Hepatocyte (in vitro differentiated cells): ENCODE results near the gene ARFGEF3. TPM values are rescaled to one million over a fixed set of nuclear protein-coding genes. Genes with fewer than 3 reads are reported as not detected.

Experiments
- DNase-seq: peaks from one replicate; pipeline ENCODE4 v3.0.0-alpha.2; 2016; ENCODE audit warnings: low spot score
- H2AFZ ChIP-seq: fragments of 200-600 bp; sonication (generic); 2 replicates; pipeline ENCODE4 v1.6.0; 2016; ENCODE audit warnings: antibody characterized with exemption, mild to moderate bottlenecking
- H3K27ac ChIP-seq: fragments of 200-600 bp; sonication (generic); 2 replicates; pipeline ENCODE4 v1.5.1; 2016; ENCODE audit warnings: mild to moderate bottlenecking
- H3K27me3 ChIP-seq: fragments of 200-600 bp; sonication (generic); 2 replicates; pipeline ENCODE4 v1.6.1; 2016
- H3K36me3 ChIP-seq: fragments of 200-600 bp; sonication (generic); replicated peaks from 2 replicates; pipeline ENCODE4 v1.5.1; 2016; ENCODE audit warnings: low read depth; ENCODE audit not compliant: insufficient read depth
- H3K4me1 ChIP-seq: fragments of 200-600 bp; sonication (generic); 2 replicates; pipeline ENCODE4 v1.5.1; 2016; ENCODE audit warnings: mild to moderate bottlenecking, moderate library complexity; ENCODE audit not compliant: insufficient read depth
- H3K4me2 ChIP-seq: fragments of 200-600 bp; sonication (generic); 2 replicates; pipeline ENCODE4 v1.6.0; 2016
- H3K4me3 ChIP-seq: fragments of 200-600 bp; sonication (generic); 2 replicates; pipeline ENCODE4 v1.5.1; 2016; ENCODE audit warnings: mild to moderate bottlenecking
- H3K79me2 ChIP-seq: fragments of 200-600 bp; sonication (generic); 2 replicates; pipeline ENCODE4 v1.6.0; 2017; ENCODE audit warnings: mild to moderate bottlenecking
- H3K9me2 ChIP-seq: fragments of 200-600 bp; sonication (generic); replicated peaks from 2 replicates; pipeline ENCODE4 v1.6.0; 2017; ENCODE audit warnings: mild to moderate bottlenecking; ENCODE audit not compliant: insufficient read depth
- H3K9me3 ChIP-seq: fragments of 200-600 bp; sonication (generic); 2 replicates; pipeline ENCODE4 v1.5.1; 2016; ENCODE audit warnings: low read depth, mild to moderate bottlenecking
- H4K20me1 ChIP-seq: fragments of 200-600 bp; sonication (generic); 2 replicates; pipeline ENCODE4 v1.6.0; 2016; ENCODE audit warnings: mild to moderate bottlenecking; ENCODE audit not compliant: insufficient read depth, poor library complexity, severe bottlenecking
- EZH2 ChIP-seq: fragments of 200-600 bp; sonication (generic); IDR thresholded peaks from 2 replicates; pipeline ENCODE4 v1.6.1; 2016; ENCODE audit warnings: antibody characterized with exemption, mild to moderate bottlenecking, borderline replicate concordance
- EZH2phosphoT487 ChIP-seq: fragments of 200-600 bp; sonication (generic); IDR thresholded peaks from one replicate; pipeline ENCODE4 v1.6.1; 2018; ENCODE audit warnings: antibody characterized with exemption, mild to moderate bottlenecking, low read depth, moderate library complexity; ENCODE audit not compliant: unreplicated experiment, severe bottlenecking
- WGBS: methylation state at CpG from one replicate; pipeline ENCODE4 v1.1.6; 2016; ENCODE audit warnings: low lambda C conversion rate; ENCODE audit errors: missing lambda C conversion rate; 5-methylcytosine and 5-hydroxymethylcytosine counted together
- polyA plus RNA-seq: library from polyadenylated mRNA; unstranded; fragments of >200 nt; fragmentation: Nextera tagmentation; extraction: Ambion mirVana; gene quantifications from 2 replicates; pipeline ENCODE4 v1.2.1, GENCODE V29; 2016
- total RNA-seq: library from RNA; depleted of rRNA; stranded (reverse); fragments of >200 nt; gene quantifications from 2 replicates; pipeline ENCODE4 v1.2.3, GENCODE V29; 2014
- TF ChIP-seq, protein P1 (sequence below): fragments of 200-600 bp; sonication (generic); IDR thresholded peaks from 2 replicates; pipeline ENCODE4 v1.5.1; 2016; ENCODE audit warnings: antibody characterized with exemption, mild to moderate bottlenecking; ENCODE audit not compliant: poor library complexity

Gene ARFGEF3
- total and polyA plus RNA-seq, 2 experiments from 2014 or later: 0.83 to 3.9 TPM

DNA sequence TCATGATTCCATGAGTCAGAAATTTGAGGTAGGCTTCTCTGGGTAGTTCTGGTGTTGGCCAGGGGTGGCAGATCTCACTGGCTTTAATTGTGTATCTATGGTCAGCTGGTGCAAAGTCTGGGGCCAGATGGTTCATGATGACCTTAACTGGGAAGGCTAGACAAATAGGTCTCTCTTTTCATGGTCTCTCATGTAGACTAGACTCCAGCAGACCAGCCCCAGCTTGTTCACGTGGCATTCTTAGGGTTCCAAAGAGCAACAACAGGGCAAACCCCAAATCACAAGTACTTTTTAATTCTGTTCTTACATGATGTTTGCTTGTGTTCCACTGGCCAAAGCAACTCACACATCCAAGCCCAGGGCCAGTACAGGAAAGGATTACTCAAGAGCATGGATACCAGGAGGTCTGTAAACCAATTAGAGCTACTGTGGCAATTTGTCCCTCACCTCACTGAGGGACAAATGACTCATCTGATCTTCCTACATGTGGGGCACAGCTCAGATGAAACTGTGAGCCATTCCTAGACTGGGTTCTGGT is 136.1 kb downstream of the ARFGEF3 start:
- H3K36me3 ChIP-seq: no peaks in the 10 kb centered on the region
- H3K79me2 ChIP-seq: no peaks in the 10 kb centered on the region
- no peak overlapping the region for H3K27ac ChIP-seq
- H4K20me1 ChIP-seq: no peaks in the 10 kb centered on the region
- H3K27me3 ChIP-seq: no peaks in the 10 kb centered on the region
- H3K9me3 ChIP-seq: no peaks in the 10 kb centered on the region
- TF ChIP-seq EZH2: no peak
- no peak for TF ChIP-seq EZH2phosphoT487
- TF ChIP-seq, protein P1, sequence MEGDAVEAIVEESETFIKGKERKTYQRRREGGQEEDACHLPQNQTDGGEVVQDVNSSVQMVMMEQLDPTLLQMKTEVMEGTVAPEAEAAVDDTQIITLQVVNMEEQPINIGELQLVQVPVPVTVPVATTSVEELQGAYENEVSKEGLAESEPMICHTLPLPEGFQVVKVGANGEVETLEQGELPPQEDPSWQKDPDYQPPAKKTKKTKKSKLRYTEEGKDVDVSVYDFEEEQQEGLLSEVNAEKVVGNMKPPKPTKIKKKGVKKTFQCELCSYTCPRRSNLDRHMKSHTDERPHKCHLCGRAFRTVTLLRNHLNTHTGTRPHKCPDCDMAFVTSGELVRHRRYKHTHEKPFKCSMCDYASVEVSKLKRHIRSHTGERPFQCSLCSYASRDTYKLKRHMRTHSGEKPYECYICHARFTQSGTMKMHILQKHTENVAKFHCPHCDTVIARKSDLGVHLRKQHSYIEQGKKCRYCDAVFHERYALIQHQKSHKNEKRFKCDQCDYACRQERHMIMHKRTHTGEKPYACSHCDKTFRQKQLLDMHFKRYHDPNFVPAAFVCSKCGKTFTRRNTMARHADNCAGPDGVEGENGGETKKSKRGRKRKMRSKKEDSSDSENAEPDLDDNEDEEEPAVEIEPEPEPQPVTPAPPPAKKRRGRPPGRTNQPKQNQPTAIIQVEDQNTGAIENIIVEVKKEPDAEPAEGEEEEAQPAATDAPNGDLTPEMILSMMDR: no peak
- H3K9me2 ChIP-seq: no peaks in the 10 kb centered on the region
- H3K4me2 ChIP-seq: no peak overlapping the region
- DNase-seq: no peak
- H2AFZ ChIP-seq: no peak overlapping the region
- no peaks in the 10 kb centered on the region for H3K4me1 ChIP-seq
- no peak overlapping the region for H3K4me3 ChIP-seq
- 100% methylated on average over 1 of the region's 1 CpG for WGBS

DNA sequence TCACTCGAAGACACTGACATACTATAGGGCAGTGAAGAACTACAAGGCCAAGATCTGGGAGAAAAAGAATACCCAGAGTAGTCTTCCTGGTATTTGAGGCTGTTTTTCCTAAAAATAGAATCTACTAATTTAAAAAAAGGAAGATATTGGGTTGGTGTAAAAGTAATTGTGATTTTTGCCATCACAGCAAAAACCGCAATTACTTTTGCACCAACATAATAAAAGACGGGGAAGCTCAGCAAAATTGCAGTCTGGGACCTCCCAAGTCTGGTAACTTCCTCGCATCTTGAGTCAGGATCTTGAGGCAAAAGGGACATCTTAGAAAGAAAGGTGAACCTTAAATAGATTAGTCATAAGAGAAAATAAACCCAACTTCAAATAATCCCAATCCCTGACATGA is 138.7 kb downstream of the ARFGEF3 start:
- H3K79me2 ChIP-seq: no peaks in the 10 kb centered on the region
- no peak for TF ChIP-seq EZH2phosphoT487
- TF ChIP-seq, protein P1: no peak
- no peak for TF ChIP-seq EZH2
- no peaks in the 10 kb centered on the region for H3K27me3 ChIP-seq
- no peaks in the 10 kb centered on the region for H3K36me3 ChIP-seq
- no peak for DNase-seq
- no peaks in the 10 kb centered on the region for H4K20me1 ChIP-seq
- no peaks in the 10 kb centered on the region for H3K9me2 ChIP-seq
- no peak overlapping the region for H3K4me2 ChIP-seq
- H3K9me3 ChIP-seq: no peaks in the 10 kb centered on the region
- no peak overlapping the region for H2AFZ ChIP-seq
- no peaks in the 10 kb centered on the region for H3K4me1 ChIP-seq
- no peak overlapping the region for H3K27ac ChIP-seq
- WGBS: 88% methylated on average over 4 of the region's 4 CpGs
- no peak overlapping the region for H3K4me3 ChIP-seq

DNA sequence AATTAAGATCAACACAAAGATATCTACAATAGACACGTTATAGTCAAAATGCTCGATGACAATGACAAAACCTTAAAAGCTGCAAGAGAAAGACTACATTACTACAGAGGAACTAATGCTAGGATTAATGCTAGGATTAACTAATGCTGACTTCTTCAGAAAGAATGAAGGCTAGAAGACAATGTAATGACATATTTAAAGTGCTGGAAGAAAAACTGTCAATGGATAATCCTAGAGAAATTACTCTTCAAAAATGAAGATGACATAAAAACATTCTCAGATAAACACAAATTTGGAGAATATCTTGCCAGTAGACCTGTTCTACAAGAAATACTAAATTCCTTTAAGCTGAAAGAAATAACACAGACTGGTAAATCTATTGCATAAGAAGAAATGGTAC is 140.8 kb downstream of the ARFGEF3 start:
- H3K4me1 ChIP-seq: no peaks in the 10 kb centered on the region
- no peak overlapping the region for H3K27ac ChIP-seq
- no peaks in the 10 kb centered on the region for H3K36me3 ChIP-seq
- H3K9me3 ChIP-seq: no peaks in the 10 kb centered on the region
- H3K4me3 ChIP-seq: no peak overlapping the region
- DNase-seq: no peak
- H3K9me2 ChIP-seq: no peaks in the 10 kb centered on the region
- H3K27me3 ChIP-seq: no peaks in the 10 kb centered on the region
- 63% methylated on average over 2 of the region's 2 CpGs for WGBS
- no peak overlapping the region for H2AFZ ChIP-seq
- no peak for TF ChIP-seq EZH2
- TF ChIP-seq, protein P1: no peak
- TF ChIP-seq EZH2phosphoT487: no peak
- H4K20me1 ChIP-seq: no peaks in the 10 kb centered on the region
- no peaks in the 10 kb centered on the region for H3K79me2 ChIP-seq
- H3K4me2 ChIP-seq: no peak overlapping the region
